Naive B cell (primary cell): ENCODE measurements around the gene TRIB2. TPM values are rescaled to one million over a fixed set of nuclear protein-coding genes. Genes with fewer than 3 reads are reported as not detected.
"Not testable (repeated sequence)": the region's sequence is repeated elsewhere in the genome, so short reads cannot be mapped to it uniquely, and the experiment has no call there.

ENCODE experiments used
- ATAC-seq, 2 donors: fragments of 150-1000 bp; cut with Tn5 transposase; 2 replicates each; pipeline ENCODE4 v1.10.0; 2021; ENCODE audit warnings: low read depth in 2 of 2, mild to moderate bottlenecking in 2 of 2, moderate library complexity in 2 of 2
- DNase-seq: peaks from one replicate; pipeline ENCODE4 v3.0.0; 2022
- H3K27ac Mint-ChIP-seq, 6 donors: one replicate each; pipeline ENCODE4 v1.8.0; 2020 to 2022; ENCODE audit warnings: mild to moderate bottlenecking in 6 of 6, mixed read lengths in 6 of 6, moderate library complexity in 5 of 6, inconsistent platforms in 2 of 6
- H3K27me3 Mint-ChIP-seq, 3 donors: one replicate each; pipeline ENCODE4 v1.8.0; 2021 to 2022; ENCODE audit warnings: mixed read lengths in 3 of 3, mild to moderate bottlenecking in 1 of 3
- H3K36me3 Mint-ChIP-seq, 2 donors: one replicate each; pipeline ENCODE4 v1.8.0; 2020 to 2022; ENCODE audit warnings: mixed read lengths in 2 of 2, inconsistent platforms in 1 of 2, mild to moderate bottlenecking in 1 of 2
- H3K4me1 Mint-ChIP-seq, 3 donors: one replicate each; pipeline ENCODE4 v1.8.0; 2020 to 2022; ENCODE audit warnings: mixed read lengths in 3 of 3, inconsistent platforms in 1 of 3, mild to moderate bottlenecking in 1 of 3, moderate library complexity in 1 of 3
- H3K4me3 Mint-ChIP-seq, 8 donors: one replicate each; pipeline ENCODE4 v1.8.0; 2020 to 2022; ENCODE audit warnings: mild to moderate bottlenecking in 8 of 8, mixed read lengths in 8 of 8, moderate library complexity in 8 of 8, inconsistent platforms in 2 of 8
- H3K9me3 Mint-ChIP-seq, 7 donors: one replicate each; pipeline ENCODE4 v1.8.0; 2020 to 2022; ENCODE audit warnings: mixed read lengths in 7 of 7, mild to moderate bottlenecking in 5 of 7, inconsistent platforms in 2 of 7, moderate library complexity in 1 of 7
- polyA plus RNA-seq, 6 donors: library from polyadenylated mRNA; unstranded; fragments of 300-500 nt; fragmentation: Illumina TruSeq; gene quantifications; one replicate each; pipeline ENCODE4 v1.2.3, GENCODE V29; 2021; ENCODE audit warnings: low read depth in 6 of 6

Gene TRIB2
- polyA plus RNA-seq, result 10 to 100 TPM; 48.4 to 94.2 (median 58.6) TPM

- H3K9me3 Mint-ChIP-seq, result no peaks in the 10 kb centered on the region
- DNase-seq (peak; percentile 87), ATAC-seq (peak; percentile 74 to 77)
- peak within 1 kb of the TSS; percentile 96 to 100 (median 98) for H3K4me3 Mint-ChIP-seq
- H3K36me3 Mint-ChIP-seq, result peaks cover 0 to 8% of the 10 kb centered on the region in 2 donors
- peak within 1 kb of the TSS; percentile 93 to 98 (median 96) for H3K27ac Mint-ChIP-seq
- H3K4me1 Mint-ChIP-seq, result peaks cover 36 to 42% (median 39%) of the 10 kb centered on the region in 3 donors
- H3K27me3 Mint-ChIP-seq, result no peaks in the 10 kb centered on the region
Measured at GRCh38 chr2:12716282-12717190, at the start of gene TRIB2. Gene TRIB2 (plus strand): TSS chr2:12716936. CDS start chr2:12718308, 1,372 bp downstream.

GRCh38 chr2:12669036-12669435 lies 47.7 kb upstream of the TRIB2 start:
- H3K4me1 Mint-ChIP-seq, result no peaks in the 10 kb centered on the region

GRCh38 chr2:12672711-12673315 lies 43.9 kb upstream of the TRIB2 start:
- no peak for ATAC-seq
- peak overlapping the region in 1 of 6 donors; percentile 72 for H3K27ac Mint-ChIP-seq
- no peak for DNase-seq
- peaks cover 0 to 4% of the 10 kb centered on the region in 2 donors for H3K36me3 Mint-ChIP-seq
- H3K9me3 Mint-ChIP-seq, result peaks cover 0 to under 1% (median 0%) of the 10 kb centered on the region in 7 donors
- no peak overlapping the region for H3K4me3 Mint-ChIP-seq
- no peaks in the 10 kb centered on the region for H3K4me1 Mint-ChIP-seq
- H3K27me3 Mint-ChIP-seq, result peaks cover 9 to 27% (median 11%) of the 10 kb centered on the region in 3 donors

More at GRCh38 chr2:12669036-12669435, 47.7 kb upstream of the TRIB2 start:
- Mint-ChIP-seq H3K4me3 (no peak overlapping the region), H3K9me3 (peaks cover 0 to 24% (median 17%) of the 10 kb centered on the region in 7 donors), H3K36me3 (peaks cover 0 to 4% of the 10 kb centered on the region in 2 donors), H3K27ac (no peak overlapping the region), H3K27me3 (peaks cover 16 to 50% (median 26%) of the 10 kb centered on the region in 3 donors)
- no peak for DNase-seq
- ATAC-seq, result no peak

DNA sequence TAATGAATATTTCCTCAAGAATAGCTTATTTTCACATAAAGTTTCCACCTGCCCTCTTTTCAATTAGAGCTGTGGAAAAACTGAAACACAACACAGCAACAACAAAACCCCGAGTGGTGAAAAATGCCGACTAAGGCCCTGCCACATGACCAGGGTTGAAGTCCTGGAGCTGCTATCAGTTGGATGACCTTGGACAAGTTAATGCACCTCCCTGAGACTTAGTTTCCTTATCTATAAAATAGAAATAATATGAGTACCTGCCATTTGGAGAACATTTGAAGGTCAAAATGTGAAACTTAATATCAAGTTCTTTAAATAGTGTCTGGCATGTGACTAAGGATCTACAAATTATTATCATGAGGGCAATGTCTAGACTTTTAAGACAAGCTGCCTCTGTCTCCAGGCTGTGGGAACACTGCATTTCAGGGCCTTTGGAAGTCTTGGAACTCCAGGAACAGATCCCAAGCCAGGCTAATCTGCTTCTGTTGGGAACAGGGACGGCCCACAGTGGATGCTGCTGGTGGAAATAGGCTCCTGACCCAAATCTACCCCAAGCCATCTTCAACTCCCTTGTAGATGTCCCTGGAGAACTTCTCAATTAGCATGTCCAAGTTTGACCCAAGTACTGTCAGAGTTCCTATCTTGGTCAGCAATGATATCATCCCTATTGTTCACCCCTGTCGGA lies 42.0 kb upstream of the TRIB2 start:
- H3K27me3 Mint-ChIP-seq, result peaks cover 8 to 27% (median 9%) of the 10 kb centered on the region in 3 donors
- no peak for DNase-seq
- ATAC-seq, result no peak
- peaks cover 0 to 5% (median 2%) of the 10 kb centered on the region in 7 donors for H3K9me3 Mint-ChIP-seq
- no peak overlapping the region for H3K4me3 Mint-ChIP-seq
- H3K27ac Mint-ChIP-seq, result peak overlapping the region in 1 of 6 donors; percentile 60
- H3K36me3 Mint-ChIP-seq, result peaks cover 3 to 5% of the 10 kb centered on the region in 2 donors
- no peaks in the 10 kb centered on the region for H3K4me1 Mint-ChIP-seq

GRCh38 chr2:12675352-12675795 lies 41.4 kb upstream of the TRIB2 start:
- DNase-seq, result no peak
- H3K36me3 Mint-ChIP-seq, result peaks cover 6 to 9% of the 10 kb centered on the region in 2 donors
- no peaks in the 10 kb centered on the region for H3K4me1 Mint-ChIP-seq
- no peak overlapping the region for H3K4me3 Mint-ChIP-seq
- peaks cover 3 to 26% (median 9%) of the 10 kb centered on the region in 3 donors for H3K27me3 Mint-ChIP-seq
- peak overlapping the region in 1 of 6 donors; percentile 60 for H3K27ac Mint-ChIP-seq
- peaks cover 0 to 11% (median 8%) of the 10 kb centered on the region in 7 donors for H3K9me3 Mint-ChIP-seq
- no peak for ATAC-seq

GRCh38 chr2:12675801-12676200 lies 40.9 kb upstream of the TRIB2 start:
- Mint-ChIP-seq H3K4me1 (no peaks in the 10 kb centered on the region), H3K9me3 (peaks cover 2 to 13% (median 12%) of the 10 kb centered on the region in 7 donors), H3K27ac (no peak overlapping the region), H3K4me3 (no peak overlapping the region), H3K36me3 (peaks cover 6 to 9% of the 10 kb centered on the region in 2 donors), H3K27me3 (peaks cover 3 to 25% (median 9%) of the 10 kb centered on the region in 3 donors)
- ATAC-seq (no peak), DNase-seq (no peak)

DNA sequence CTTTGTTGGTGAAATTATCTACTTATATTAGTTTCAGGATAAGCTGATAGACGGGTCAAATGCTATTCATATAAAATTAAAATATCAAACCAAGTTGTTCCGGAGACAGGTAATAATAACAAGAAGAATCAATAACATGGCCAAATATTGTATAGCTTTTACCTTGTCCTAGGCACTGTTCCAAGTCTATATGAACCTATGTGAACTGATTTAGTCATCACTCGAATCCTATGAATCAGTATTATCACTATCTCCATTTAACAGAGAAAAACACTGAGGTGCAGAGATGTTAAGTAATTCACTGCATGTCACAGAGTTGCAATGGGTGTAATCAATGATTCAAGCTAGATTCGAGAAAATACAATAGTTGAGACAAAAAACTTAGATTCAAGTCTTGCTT lies 40.0 kb upstream of the TRIB2 start:
- Mint-ChIP-seq H3K4me3 (no peak overlapping the region), H3K9me3 (peaks cover 4 to 22% (median 12%) of the 10 kb centered on the region in 7 donors), H3K27me3 (peaks cover 6 to 19% (median 14%) of the 10 kb centered on the region in 3 donors), H3K27ac (no peak overlapping the region), H3K4me1 (no peaks in the 10 kb centered on the region), H3K36me3 (peaks cover 6 to 9% of the 10 kb centered on the region in 2 donors)
- DNase-seq, result no peak
- no peak for ATAC-seq

DNA sequence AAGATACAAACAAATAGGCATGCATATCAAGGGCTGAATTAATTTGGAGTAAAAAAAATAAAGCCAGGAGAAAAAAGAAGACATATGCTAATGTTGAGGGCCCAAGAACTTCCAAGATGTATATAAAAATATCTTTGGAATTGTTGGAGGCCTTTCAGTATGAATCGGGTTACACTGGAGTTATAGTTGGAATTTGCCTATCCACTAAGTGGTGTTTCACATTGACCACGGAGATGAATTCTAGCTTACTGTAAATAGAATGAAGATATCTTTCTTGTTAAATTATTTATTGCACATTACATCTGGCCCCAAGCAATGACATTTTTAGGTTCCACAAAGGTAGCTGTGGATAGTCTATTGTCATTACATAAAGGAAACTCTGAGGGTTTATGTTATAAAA lies 38.5 kb upstream of the TRIB2 start:
- Mint-ChIP-seq H3K27ac (no peak overlapping the region), H3K36me3 (peaks cover 6 to 9% of the 10 kb centered on the region in 2 donors), H3K9me3 (peaks cover 5 to 23% (median 12%) of the 10 kb centered on the region in 7 donors), H3K27me3 (peaks cover 8 to 25% (median 18%) of the 10 kb centered on the region in 3 donors), H3K4me3 (no peak overlapping the region), H3K4me1 (no peaks in the 10 kb centered on the region)
- DNase-seq (no peak), ATAC-seq (no peak)

- Mint-ChIP-seq H3K36me3 (peaks cover 6 to 9% of the 10 kb centered on the region in 2 donors), H3K27me3 (peaks cover 16 to 35% (median 25%) of the 10 kb centered on the region in 3 donors), H3K4me3 (no peak overlapping the region), H3K9me3 (peaks cover 5 to 23% (median 12%) of the 10 kb centered on the region in 7 donors), H3K27ac (no peak overlapping the region), H3K4me1 (no peaks in the 10 kb centered on the region)
- DNase-seq, result no peak
- no peak for ATAC-seq
Measured at GRCh38 chr2:12679550-12680072, 37.1 kb upstream of the TRIB2 start.

GRCh38 chr2:12680115-12680514 lies 36.6 kb upstream of the TRIB2 start:
- peaks cover 18 to 40% (median 28%) of the 10 kb centered on the region in 3 donors for H3K27me3 Mint-ChIP-seq
- not testable (repeated sequence) for DNase-seq

DNA sequence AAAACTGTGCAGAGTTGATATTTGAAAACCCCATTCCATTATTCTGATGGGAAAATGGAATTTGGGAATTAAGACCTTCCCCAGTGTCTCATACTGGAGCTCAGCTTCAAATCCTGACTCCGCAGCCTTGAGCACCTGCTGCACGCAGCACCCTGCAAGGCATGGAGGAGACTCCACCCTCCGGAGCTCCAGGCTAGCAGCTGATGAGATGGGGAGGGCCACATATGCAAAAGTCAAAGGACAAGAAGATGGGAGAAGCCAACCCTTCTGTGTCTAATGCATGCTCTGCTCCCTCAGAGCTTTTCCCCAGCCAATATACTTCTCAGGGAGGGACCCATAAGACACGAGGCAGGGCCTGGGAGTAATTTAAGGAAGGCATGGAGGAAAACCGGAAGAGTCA lies 34.7 kb upstream of the TRIB2 start:
- peaks cover 5 to 23% (median 12%) of the 10 kb centered on the region in 7 donors for H3K9me3 Mint-ChIP-seq
- no peaks in the 10 kb centered on the region for H3K4me1 Mint-ChIP-seq
- H3K4me3 Mint-ChIP-seq, result no peak overlapping the region
- no peak overlapping the region for H3K27ac Mint-ChIP-seq
- H3K27me3 Mint-ChIP-seq, result peaks cover 24 to 49% (median 43%) of the 10 kb centered on the region in 3 donors
- DNase-seq (no peak), ATAC-seq (no peak)
- peaks cover 6 to 9% of the 10 kb centered on the region in 2 donors for H3K36me3 Mint-ChIP-seq

More at GRCh38 chr2:12680115-12680514, 36.6 kb upstream of the TRIB2 start:
- H3K36me3 Mint-ChIP-seq, H3K4me1 Mint-ChIP-seq, H3K27ac Mint-ChIP-seq, ATAC-seq, H3K4me3 Mint-ChIP-seq: not testable (repeated sequence)
- peaks cover 5 to 23% (median 12%) of the 10 kb centered on the region in 7 donors for H3K9me3 Mint-ChIP-seq

- Mint-ChIP-seq H3K27me3 (peaks cover 24 to 49% (median 43%) of the 10 kb centered on the region in 3 donors), H3K9me3 (peaks cover 5 to 23% (median 12%) of the 10 kb centered on the region in 7 donors), H3K36me3 (peaks cover 6 to 9% of the 10 kb centered on the region in 2 donors), H3K27ac (no peak overlapping the region), H3K4me1 (no peaks in the 10 kb centered on the region), H3K4me3 (no peak overlapping the region)
- ATAC-seq, result no peak
- DNase-seq, result no peak
Measured at GRCh38 chr2:12683457-12684100, 33.2 kb upstream of the TRIB2 start.
